AG09309 (cell line): Measurements from ENCODE around the gene STK38L.

Experiments used
- DNase-seq: peaks from one replicate; pipeline ENCODE4 v3.0.0-alpha.2; 2010; ENCODE audit warnings: low read depth
- H3K4me3 ChIP-seq: 2 replicates; pipeline ENCODE4 v1.5.1; 2011; ENCODE audit warnings: mild to moderate bottlenecking, low read depth, low read length, moderate library complexity; ENCODE audit not compliant: control insufficient read depth
- CTCF ChIP-seq: IDR thresholded peaks from 2 replicates; pipeline ENCODE4 v1.5.1; 2011; ENCODE audit warnings: mild to moderate bottlenecking, low read depth, low read length, inconsistent platforms; ENCODE audit not compliant: insufficient read depth, control insufficient read depth; ENCODE audit errors: missing control alignments

The STK38L gene

GRCh38 chr12:27292718-27293117, 48.6 kb downstream of the STK38L start:
- TF ChIP-seq CTCF, result no peak
- no peak for DNase-seq
- no peak overlapping the region for H3K4me3 ChIP-seq

- no peak for DNase-seq
- no peak overlapping the region for H3K4me3 ChIP-seq
- no peak for TF ChIP-seq CTCF
These were observed 49.4 kb downstream of the STK38L start for GRCh38 chr12:27293463-27293862.

GRCh38 chr12:27296674-27297073, 52.6 kb downstream of the STK38L start:
- no peak for TF ChIP-seq CTCF
- no peak for DNase-seq
- H3K4me3 ChIP-seq, result no peak overlapping the region

GRCh38 chr12:27297566-27297965, 53.5 kb downstream of the STK38L start:
- TF ChIP-seq CTCF, result no peak
- no peak for DNase-seq
- H3K4me3 ChIP-seq, result no peak overlapping the region

GRCh38 chr12:27299102-27299501, 55.0 kb downstream of the STK38L start:
- H3K4me3 ChIP-seq, result no peak overlapping the region
- TF ChIP-seq CTCF, result no peak

GRCh38 chr12:27300226-27300625, 56.1 kb downstream of the STK38L start:
- no peak for TF ChIP-seq CTCF
- DNase-seq, result no peak
- H3K4me3 ChIP-seq, result no peak overlapping the region

More at GRCh38 chr12:27299102-27299501, 55.0 kb downstream of the STK38L start:
- DNase-seq, result no peak
